ENCODE results near the gene GPR183. TPM values are rescaled to one million over a fixed set of nuclear protein-coding genes. Genes with fewer than 3 reads are reported as not detected.

GPR183 gene
- total and polyA plus RNA-seq, 2 of the 8 experiments (the other 6 are each of a cell fraction or from before 2014, with no cell fraction given) = not detected

GRCh38 chr13:99266827-99267226, 40.4 kb downstream of the GPR183 start:
- no peak for FAIRE-seq
- Histone ChIP-seq H3K4ac (replicated peaks; ENCODE audit: insufficient read length, low read depth, low read length) (no peak overlapping the region), H4K5ac (ENCODE audit: insufficient read length, low read depth, low read length) (no peak overlapping the region), H3K4me2 (ENCODE audit: insufficient read depth in 1 of 2, low read depth in 2 of 2, low read length in 2 of 2) (no peak overlapping the region), H3K18ac (ENCODE audit: extremely low read depth, low read length) (no peak overlapping the region), H2BK5ac (ENCODE audit: low read depth, low read length) (no peak overlapping the region), H3K56ac (replicated peaks; ENCODE audit: insufficient read length, low read depth, low read length) (no peak overlapping the region), H3K4me3 (ENCODE audit: extremely low read depth in 1 of 4, insufficient read depth in 2 of 4, low read depth in 3 of 4, low read length in 4 of 4) (no peak overlapping the region), H3K4me1 (replicated peaks in 1 of 4; ENCODE audit: control insufficient read depth in 3 of 4, insufficient read depth in 4 of 4, low read length in 3 of 4) (no peaks in the 10 kb centered on the region; a peak in 1 of 7 replicates), H2BK20ac (ENCODE audit: low read length) (no peak overlapping the region), H3K79me1 (ENCODE audit: low read depth, low read length) (peaks cover 4% of the 10 kb centered on the region; the same call in 1 of the 2 replicates), H4K20me1 (replicated peaks in 1 of 2; ENCODE audit: control insufficient read depth in 1 of 2, insufficient read depth in 2 of 2, low read length in 2 of 2) (peaks cover 0 to 3% of the 10 kb centered on the region in 2 experiments), H2AFZ (ENCODE audit: low read length) (no peak overlapping the region), H3K27ac (ENCODE audit: low read depth, low read length) (no peak overlapping the region), H3K14ac (ENCODE audit: insufficient read length) (no peak overlapping the region), H2BK120ac (replicated peaks; ENCODE audit: low read depth, low read length) (no peak overlapping the region), H4K8ac (ENCODE audit: extremely low read depth, insufficient read depth, low read length) (no peak overlapping the region), H3K79me2 (ENCODE audit: control insufficient read depth in 1 of 2, insufficient read depth in 2 of 2, low read length in 2 of 2) (no peaks in the 10 kb centered on the region; a peak in 1 of 4 replicates), H3K23ac (ENCODE audit: insufficient read length) (no peak overlapping the region), H3K9me3 (ENCODE audit: insufficient read depth in 2 of 2, low read depth in 1 of 2, low read length in 1 of 2) (no peaks in the 10 kb centered on the region), H2AK5ac (ENCODE audit: low read depth, low read length) (no peak overlapping the region), H3K9ac (replicated peaks in 1 of 4; ENCODE audit: extremely low read depth in 1 of 4, low read depth in 3 of 4, low read length in 3 of 4) (no peak overlapping the region), H3K23me2 (ENCODE audit: low read depth, low read length) (peaks cover 2% of the 10 kb centered on the region; the same call in 1 of the 2 replicates), H3K27me3 (replicated peaks in 1 of 4; ENCODE audit: control insufficient read depth in 3 of 4, extremely low read depth in 1 of 4, insufficient read depth in 3 of 4, low read length in 3 of 4) (no peaks in the 10 kb centered on the region), H2BK15ac (ENCODE audit: low read length) (no peak overlapping the region), H4K91ac (replicated peaks; ENCODE audit: insufficient read length, low read length) (no peak overlapping the region), H2BK12ac (ENCODE audit: low read depth, low read length) (no peak overlapping the region), H3K36me3 (ENCODE audit: control insufficient read depth in 2 of 4, insufficient read depth in 4 of 4, low read length in 3 of 4) (peaks cover 0 to 3% (median 1%) of the 10 kb centered on the region in 4 experiments; a peak in 2 of 8 replicates)
- no peak for DNase-seq (ENCODE audit: low read depth in 1 of 2, low spot score in 2 of 2)
- ChIA-PET POLR2A (ENCODE audit: partially characterized antibody) (interaction anchor here (0.6 to 1.3 kb wide), 3 partner anchors 66 to 182 kb away, joined by 3 to 10 read pairs (median 3); partner anchors contain the start of gene UBAC2), CTCF (ENCODE audit: partially characterized antibody) (interaction anchor here (0.6 to 10.8 kb wide), 26 partner anchors 9 to 578 kb away, joined by 3 to 242 read pairs (median 4); partner anchors contain the start of genes GPR18 and UBAC2)
- WGBS, 2 experiments (ENCODE audit: extremely low coverage in 1 of 2, insufficient coverage in 1 of 2, insufficient read length in 1 of 2, insufficient replicate concordance in 2 of 2, low coverage in 1 of 2, low lambda C conversion rate in 2 of 2, missing lambda C conversion rate in 1 of 2) = 90% methylated on average over 5 of the region's 6 CpGs; no CpG with 5 or more reads in 1 of the 2 experiments
- TF ChIP-seq YY1 (IDR thresholded peaks at IDR 0.05; ENCODE audit: low read depth, low read length) = no peak
- TF ChIP-seq, protein P1, sequence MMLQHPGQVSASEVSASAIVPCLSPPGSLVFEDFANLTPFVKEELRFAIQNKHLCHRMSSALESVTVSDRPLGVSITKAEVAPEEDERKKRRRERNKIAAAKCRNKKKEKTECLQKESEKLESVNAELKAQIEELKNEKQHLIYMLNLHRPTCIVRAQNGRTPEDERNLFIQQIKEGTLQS (IDR thresholded peaks at IDR 0.05; ENCODE audit: insufficient read depth, low read depth, low read length) = no peak
- TF ChIP-seq RNF2 (IDR thresholded peaks at IDR 0.05; ENCODE audit: borderline replicate concordance, low read depth, low read length, missing control alignments, poor library complexity, severe bottlenecking) = no peak
- TF ChIP-seq ASH2L (IDR thresholded peaks at IDR 0.05; ENCODE audit: low read length) = no peak
- TF ChIP-seq POLR2AphosphoS5 (IDR thresholded peaks at IDR 0.05; ENCODE audit: low read depth, low read length) = no peak
- no peak for TF ChIP-seq CTCF (IDR thresholded peaks at IDR 0.05; ENCODE audit: control extremely low read depth in 1 of 3, insufficient read depth in 1 of 3, low read depth in 1 of 3, low read length in 3 of 3)
- TF ChIP-seq BRCA1 (IDR thresholded peaks at IDR 0.05; ENCODE audit: low read depth, low read length) = no peak
- TF ChIP-seq BCL11A (IDR thresholded peaks at IDR 0.05; ENCODE audit: low read depth in 2 of 2, low read length in 2 of 2) = no peak
- no peak for TF ChIP-seq KDM5A (IDR thresholded peaks at IDR 0.05; ENCODE audit: low read length)
